Upper lobe of left lung (tissue), 4 donors: ENCODE measurements around the gene CLEC16A.

Experiments used
- EP300 ChIP-seq, 4 donors: sonication (generic); formaldehyde crosslinking; IDR thresholded peaks; one replicate each; pipeline ENCODE4 v1.5.1; 2017; ENCODE audit warnings: antibody characterized with exemption in 4 of 4, control low read depth in 2 of 4
- POLR2A ChIP-seq, 4 donors: fragments of 450-650 bp; IDR thresholded peaks; one replicate each; pipeline ENCODE4 v1.5.1; 2016 to 2017; ENCODE audit warnings: antibody characterized with exemption in 4 of 4, mild to moderate bottlenecking in 2 of 4
- POLR2AphosphoS5 ChIP-seq, 2 donors: sonication (generic); formaldehyde crosslinking; IDR thresholded peaks; one replicate each; pipeline ENCODE4 v1.5.1; 2017; ENCODE audit warnings: antibody characterized with exemption in 2 of 2
- TF ChIP-seq, protein P1 (sequence below), 6 experiments: fragments of 450-650 bp in 4 of 6; fragments of 200-600 bp in 2 of 6; sonication (generic) in 2 of 6; IDR thresholded peaks; one replicate each; pipeline ENCODE4 v1.5.1; 2016 to 2019; ENCODE audit warnings: antibody characterized with exemption in 6 of 6

DNA sequence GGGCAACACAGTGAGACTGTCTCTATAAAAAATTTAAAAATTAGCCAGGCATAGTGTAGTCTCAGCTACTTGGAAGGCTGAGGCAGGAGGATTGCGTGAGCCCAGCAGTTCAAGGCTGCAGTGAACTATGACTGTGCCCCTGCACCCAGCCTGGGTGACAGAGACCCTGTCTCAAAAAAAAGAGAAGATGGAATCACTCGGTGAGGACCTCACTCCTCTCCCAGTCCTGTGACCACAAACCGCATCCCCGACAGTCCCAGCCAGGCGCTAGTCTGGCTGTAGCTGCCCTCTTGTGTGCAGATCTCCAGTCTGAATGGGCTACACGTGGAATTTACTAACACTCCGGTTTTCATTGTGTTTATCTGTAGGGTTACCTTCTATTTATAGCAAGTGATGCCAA is 13.2 kb upstream of the CLEC16A start:
- TF ChIP-seq, protein P1, sequence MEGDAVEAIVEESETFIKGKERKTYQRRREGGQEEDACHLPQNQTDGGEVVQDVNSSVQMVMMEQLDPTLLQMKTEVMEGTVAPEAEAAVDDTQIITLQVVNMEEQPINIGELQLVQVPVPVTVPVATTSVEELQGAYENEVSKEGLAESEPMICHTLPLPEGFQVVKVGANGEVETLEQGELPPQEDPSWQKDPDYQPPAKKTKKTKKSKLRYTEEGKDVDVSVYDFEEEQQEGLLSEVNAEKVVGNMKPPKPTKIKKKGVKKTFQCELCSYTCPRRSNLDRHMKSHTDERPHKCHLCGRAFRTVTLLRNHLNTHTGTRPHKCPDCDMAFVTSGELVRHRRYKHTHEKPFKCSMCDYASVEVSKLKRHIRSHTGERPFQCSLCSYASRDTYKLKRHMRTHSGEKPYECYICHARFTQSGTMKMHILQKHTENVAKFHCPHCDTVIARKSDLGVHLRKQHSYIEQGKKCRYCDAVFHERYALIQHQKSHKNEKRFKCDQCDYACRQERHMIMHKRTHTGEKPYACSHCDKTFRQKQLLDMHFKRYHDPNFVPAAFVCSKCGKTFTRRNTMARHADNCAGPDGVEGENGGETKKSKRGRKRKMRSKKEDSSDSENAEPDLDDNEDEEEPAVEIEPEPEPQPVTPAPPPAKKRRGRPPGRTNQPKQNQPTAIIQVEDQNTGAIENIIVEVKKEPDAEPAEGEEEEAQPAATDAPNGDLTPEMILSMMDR (IDR thresholded peaks at IDR 0.05), result no peak
- TF ChIP-seq EP300 (IDR thresholded peaks at IDR 0.05) (no peak), POLR2AphosphoS5 (IDR thresholded peaks at IDR 0.05) (no peak), POLR2A (IDR thresholded peaks at IDR 0.05) (no peak)
